SJSA1 (cell line): ENCODE measurements around the gene TRAPPC12. TPM values are rescaled to one million over a fixed set of nuclear protein-coding genes. Genes with fewer than 3 reads are reported as not detected.
"Not testable (repeated sequence)": the region's sequence is repeated elsewhere in the genome, so short reads cannot be mapped to it uniquely, and the experiment has no call there.

Source experiments
- DNase-seq, 2 experiments: peaks; one replicate each; pipeline ENCODE4 v3.0.0-alpha.2; 2015 to 2020; ENCODE audit warnings: low spot score in 2 of 2, low read depth in 1 of 2
- H3K27ac ChIP-seq: fragments of 250-450 bp; sonication (Bioruptor Pico); 2 replicates; pipeline ENCODE4 v1.5.1; 2020; ENCODE audit warnings: mild to moderate bottlenecking, moderate library complexity
- H3K27me3 ChIP-seq: fragments of 250-450 bp; sonication (Bioruptor Pico); replicated peaks from 2 replicates; pipeline ENCODE4 v1.5.1; 2020; ENCODE audit warnings: mild to moderate bottlenecking, moderate library complexity
- H3K36me3 ChIP-seq: fragments of 250-450 bp; sonication (Bioruptor Pico); 2 replicates; pipeline ENCODE4 v1.5.1; 2020; ENCODE audit warnings: mild to moderate bottlenecking
- H3K4me1 ChIP-seq: fragments of 250-450 bp; sonication (Bioruptor Pico); replicated peaks from 2 replicates; pipeline ENCODE4 v1.6.1; 2021; ENCODE audit warnings: mild to moderate bottlenecking
- H3K4me3 ChIP-seq: fragments of 250-450 bp; sonication (Bioruptor Pico); 2 replicates; pipeline ENCODE4 v1.5.1; 2020; ENCODE audit warnings: mild to moderate bottlenecking
- H3K9me3 ChIP-seq: fragments of 250-450 bp; sonication (Bioruptor Pico); replicated peaks from 2 replicates; pipeline ENCODE4 v1.5.1; 2020; ENCODE audit warnings: mild to moderate bottlenecking
- total RNA-seq: library from RNA; depleted of rRNA; stranded (reverse); fragments of >200 nt; shearing (Covaris generic); gene quantifications from 2 replicates; pipeline ENCODE4 v1.2.3, GENCODE V29; 2014

Gene TRAPPC12
- total RNA-seq, 1 experiment from 2014 or later, result 56.1 TPM

DNA sequence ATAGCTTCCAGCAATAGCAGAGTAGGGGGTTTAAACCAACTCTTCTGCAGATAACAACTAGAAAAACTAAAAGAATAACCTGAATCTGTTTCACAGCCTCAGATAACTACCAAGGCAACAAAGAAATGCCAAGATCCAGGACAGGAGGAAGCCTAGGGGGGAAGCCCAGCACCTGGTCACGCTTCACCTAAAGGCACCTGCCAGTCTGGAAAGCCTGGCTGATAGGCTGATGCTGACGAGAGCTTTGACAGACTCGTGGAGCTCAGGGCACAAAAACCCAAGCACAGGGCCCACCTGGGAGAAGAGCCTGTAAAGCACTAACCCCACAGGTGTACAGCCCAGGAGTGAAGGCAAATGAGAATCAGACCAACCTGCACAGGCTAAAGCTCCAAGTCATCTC is 24.5 kb upstream of the TRAPPC12 start:
- H3K36me3 ChIP-seq, result peaks cover 17% of the 10 kb centered on the region
- H3K27ac ChIP-seq, result no peak overlapping the region
- no peaks in the 10 kb centered on the region for H3K4me1 ChIP-seq
- H3K27me3 ChIP-seq, result no peaks in the 10 kb centered on the region
- DNase-seq, result no peak
- no peak overlapping the region for H3K4me3 ChIP-seq
- no peaks in the 10 kb centered on the region for H3K9me3 ChIP-seq

DNA sequence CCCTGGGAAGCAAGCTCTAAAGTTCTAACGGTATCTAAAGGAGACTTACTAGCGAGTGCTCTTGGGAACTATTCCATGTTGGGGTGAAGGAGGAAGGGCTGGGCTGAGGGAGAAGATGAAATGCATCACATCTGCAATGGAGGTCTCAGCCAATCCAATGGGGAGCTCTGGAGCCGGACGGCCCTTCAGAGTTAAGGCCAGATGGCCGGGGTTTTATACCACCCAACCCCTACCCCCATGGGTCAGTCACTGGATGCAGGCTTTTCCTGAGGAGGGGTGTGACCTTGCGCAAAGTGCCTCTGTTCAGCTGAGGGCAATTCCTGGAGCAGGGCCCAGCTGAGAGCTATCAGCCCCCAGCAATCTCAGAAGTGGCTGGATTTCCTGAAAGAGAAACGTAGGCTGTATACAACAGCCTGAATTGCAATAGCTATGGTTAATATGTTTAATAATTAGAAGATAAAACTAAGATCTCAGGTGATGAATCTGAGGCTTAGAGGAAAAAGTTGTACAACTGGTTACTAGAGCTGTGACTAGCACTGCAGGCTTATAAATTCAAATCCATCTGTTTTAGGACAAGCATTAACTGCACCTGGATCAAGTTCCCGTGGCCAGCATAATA is 23.4 kb upstream of the TRAPPC12 start:
- no peak overlapping the region for H3K27ac ChIP-seq
- no peaks in the 10 kb centered on the region for H3K4me1 ChIP-seq
- H3K36me3 ChIP-seq, result peaks cover 15% of the 10 kb centered on the region
- no peak overlapping the region for H3K4me3 ChIP-seq
- no peaks in the 10 kb centered on the region for H3K27me3 ChIP-seq
- no peaks in the 10 kb centered on the region for H3K9me3 ChIP-seq
- no peak for DNase-seq

DNA sequence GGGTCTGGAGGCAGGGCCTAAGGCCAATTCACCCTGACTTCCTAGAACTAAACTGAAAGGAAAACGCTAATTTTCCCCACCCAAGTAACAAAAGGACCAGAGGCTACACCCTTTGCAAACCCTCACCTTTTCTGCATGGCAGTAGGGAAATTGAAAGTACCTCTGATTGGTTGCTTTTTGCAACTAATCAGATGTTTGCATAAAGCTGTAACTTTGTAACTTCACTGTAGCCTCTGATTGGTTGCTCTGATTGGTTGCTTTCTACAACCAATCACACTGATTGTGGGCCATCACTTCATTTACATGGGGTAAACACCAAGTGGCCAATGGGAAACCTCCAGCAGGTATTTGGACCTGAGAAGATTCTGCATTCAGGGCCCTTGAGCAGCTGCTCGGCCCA is 22.7 kb upstream of the TRAPPC12 start:
- Histone ChIP-seq H3K27ac (no peak overlapping the region), H3K4me1 (no peaks in the 10 kb centered on the region), H3K27me3 (no peaks in the 10 kb centered on the region), H3K9me3 (no peaks in the 10 kb centered on the region), H3K36me3 (peaks cover 15% of the 10 kb centered on the region), H3K4me3 (no peak overlapping the region)
- no peak for DNase-seq

GRCh38 chr2:3357446-3357845 is 22.0 kb upstream of the TRAPPC12 start:
- H3K27me3 ChIP-seq, H3K4me1 ChIP-seq, DNase-seq, H3K4me3 ChIP-seq, H3K9me3 ChIP-seq, H3K27ac ChIP-seq: not testable (repeated sequence)
- H3K36me3 ChIP-seq, result peaks cover 15% of the 10 kb centered on the region

DNA sequence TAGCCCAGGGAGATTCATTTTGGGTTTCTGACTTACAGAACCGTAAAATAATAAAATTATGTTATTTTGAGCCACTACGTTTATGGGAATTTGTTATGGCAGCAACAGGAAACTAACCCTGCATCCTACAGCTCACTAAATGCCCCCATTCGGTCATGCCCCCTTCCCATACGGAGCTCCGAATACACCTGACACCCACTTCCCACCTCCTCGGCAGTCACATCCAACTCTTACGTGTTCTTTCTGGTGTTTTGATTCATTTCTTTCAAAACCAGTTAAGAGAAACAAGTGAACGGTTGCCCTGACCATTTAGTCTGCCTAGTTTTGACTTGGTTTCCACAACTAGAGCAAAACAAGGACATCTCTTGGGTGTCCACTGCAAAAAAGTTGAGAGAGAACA is 21.6 kb upstream of the TRAPPC12 start:
- Histone ChIP-seq H3K4me3 (no peak overlapping the region), H3K9me3 (no peaks in the 10 kb centered on the region), H3K36me3 (peaks cover 10% of the 10 kb centered on the region)

GRCh38 chr2:3361518-3362389 is 17.7 kb upstream of the TRAPPC12 start:
- Histone ChIP-seq H3K9me3 (no peaks in the 10 kb centered on the region), H3K27me3 (no peaks in the 10 kb centered on the region), H3K36me3 (no peaks in the 10 kb centered on the region), H3K27ac (no peak overlapping the region), H3K4me3 (no peak overlapping the region), H3K4me1 (no peaks in the 10 kb centered on the region)
- no peak for DNase-seq

More for the DNA sequence above, 21.6 kb upstream of the TRAPPC12 start:
- DNase-seq, result no peak
- no peaks in the 10 kb centered on the region for H3K27me3 ChIP-seq
- H3K27ac ChIP-seq, result no peak overlapping the region
- H3K4me1 ChIP-seq, result no peaks in the 10 kb centered on the region

GRCh38 chr2:3365219-3365618 is 14.3 kb upstream of the TRAPPC12 start:
- no peaks in the 10 kb centered on the region for H3K27me3 ChIP-seq
- no peak overlapping the region for H3K27ac ChIP-seq
- H3K36me3 ChIP-seq, result no peaks in the 10 kb centered on the region
- no peaks in the 10 kb centered on the region for H3K4me1 ChIP-seq
- no peaks in the 10 kb centered on the region for H3K9me3 ChIP-seq
- DNase-seq, result no peak
- no peak overlapping the region for H3K4me3 ChIP-seq

DNA sequence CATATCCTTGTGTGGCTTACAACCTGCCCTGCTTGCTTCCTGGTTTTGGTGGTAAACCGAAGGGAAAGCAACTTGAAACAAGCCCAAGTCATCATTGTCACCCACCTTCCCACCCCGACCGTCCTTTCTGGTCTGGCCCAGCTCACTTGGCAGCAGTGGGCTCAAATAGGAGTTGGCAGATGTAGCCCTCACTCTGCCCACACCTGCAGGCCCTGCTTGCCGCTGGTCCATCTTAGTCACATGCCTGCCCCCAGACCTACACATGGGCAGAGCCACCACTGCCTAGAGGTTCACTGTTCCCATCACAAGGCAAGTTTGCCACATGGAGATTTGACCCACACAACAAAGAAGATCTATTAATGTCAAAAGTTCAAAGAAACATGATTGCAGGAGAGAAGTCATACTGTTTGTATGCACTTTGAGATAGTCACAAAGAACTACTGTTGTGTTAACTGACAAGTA is 11.2 kb upstream of the TRAPPC12 start:
- Histone ChIP-seq H3K9me3 (no peaks in the 10 kb centered on the region), H3K4me1 (no peaks in the 10 kb centered on the region), H3K4me3 (no peak overlapping the region), H3K27ac (no peak overlapping the region), H3K36me3 (no peaks in the 10 kb centered on the region), H3K27me3 (no peaks in the 10 kb centered on the region)
- DNase-seq, result no peak

DNA sequence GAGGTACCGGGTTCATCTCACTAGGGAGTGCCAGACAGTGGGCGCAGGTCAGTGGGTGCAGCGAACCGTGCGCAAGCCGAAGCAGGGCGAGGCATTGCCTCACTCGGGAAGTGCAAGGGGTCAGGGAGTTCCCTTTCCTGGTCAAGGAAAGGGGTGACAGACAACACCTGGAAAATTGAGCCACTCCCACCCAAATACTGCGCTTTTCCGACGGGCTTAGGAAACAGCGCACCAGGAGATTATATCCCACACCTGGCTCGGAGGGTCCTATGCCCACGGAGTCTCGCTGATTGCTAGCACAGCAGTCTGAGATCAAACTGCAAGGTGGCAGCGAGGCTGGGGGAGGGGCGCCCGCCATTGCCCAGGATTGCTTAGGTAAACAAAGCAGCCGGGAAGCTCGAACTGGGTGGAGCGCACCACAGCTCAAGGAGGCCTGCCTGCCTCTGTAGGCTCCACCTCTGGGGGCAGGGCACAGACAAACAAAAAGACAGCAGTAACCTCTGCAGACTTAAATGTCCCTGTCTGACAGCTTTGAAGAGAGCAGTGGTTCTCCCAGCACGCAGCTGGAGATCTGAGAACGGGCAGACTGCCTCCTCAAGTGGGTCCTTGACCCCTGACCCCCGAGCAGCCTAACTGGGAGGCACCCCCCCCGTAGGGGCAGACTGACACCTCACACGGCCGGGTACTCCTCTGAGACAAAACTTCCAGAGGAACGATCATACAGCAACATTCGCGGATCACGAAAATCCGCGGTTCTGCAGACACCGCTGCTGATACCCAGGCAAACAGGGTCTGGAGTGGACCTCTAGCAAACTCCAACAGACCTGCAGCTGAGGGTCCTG is 9.9 kb upstream of the TRAPPC12 start:
- H3K4me3 ChIP-seq, H3K9me3 ChIP-seq, DNase-seq, H3K36me3 ChIP-seq, H3K27ac ChIP-seq, H3K27me3 ChIP-seq, H3K4me1 ChIP-seq: not testable (repeated sequence)

DNA sequence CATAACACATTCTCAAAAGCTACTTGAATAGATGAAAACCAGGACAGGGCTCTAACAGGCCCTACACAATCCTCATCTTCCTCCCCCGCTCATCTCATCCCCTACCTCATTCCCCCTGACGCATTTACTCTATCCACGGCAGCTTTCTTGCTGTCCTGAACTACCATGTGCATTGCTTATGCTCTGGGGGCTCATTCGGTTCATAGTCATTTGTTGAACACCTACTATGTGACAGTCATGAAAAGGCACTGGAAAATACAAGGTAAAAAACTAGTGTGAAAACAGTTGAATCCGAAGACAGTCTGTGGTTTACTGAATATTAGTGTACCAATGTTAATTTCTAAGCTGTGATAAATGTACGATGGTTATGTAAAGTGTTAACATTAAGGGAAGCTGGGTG is 2.7 kb upstream of the TRAPPC12 start:
- no peaks in the 10 kb centered on the region for H3K9me3 ChIP-seq
- peaks cover 23% of the 10 kb centered on the region for H3K36me3 ChIP-seq
- DNase-seq, result no peak
- H3K4me1 ChIP-seq, result peaks cover 23% of the 10 kb centered on the region
- H3K27me3 ChIP-seq, result no peaks in the 10 kb centered on the region
- peak overlapping the region; percentile 68 for H3K4me3 ChIP-seq
- H3K27ac ChIP-seq, result no peak overlapping the region

DNA sequence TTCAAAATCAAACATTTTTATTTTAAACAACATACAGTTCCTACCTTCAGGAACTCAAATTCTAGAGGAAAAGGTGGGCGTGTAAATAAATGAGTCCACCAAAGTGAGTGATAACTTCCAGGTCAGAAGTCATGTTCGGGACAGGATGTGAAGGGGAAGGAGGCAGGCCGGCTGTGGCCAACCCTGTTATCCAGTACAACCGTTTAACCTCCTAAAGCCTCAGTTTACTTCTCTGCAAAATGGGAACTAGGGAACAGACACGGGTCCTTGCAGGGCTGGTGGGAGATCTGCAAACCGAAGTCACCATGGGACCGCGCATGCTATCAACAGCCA is 2.2 kb upstream of the TRAPPC12 start:
- peaks cover 23% of the 10 kb centered on the region for H3K36me3 ChIP-seq
- no peaks in the 10 kb centered on the region for H3K9me3 ChIP-seq
- peak overlapping the region; percentile 68 for H3K4me3 ChIP-seq
- H3K27ac ChIP-seq, result peak overlapping the region; percentile 24
- peaks cover 23% of the 10 kb centered on the region for H3K4me1 ChIP-seq
- H3K27me3 ChIP-seq, result no peaks in the 10 kb centered on the region
- DNase-seq, result no peak

DNA sequence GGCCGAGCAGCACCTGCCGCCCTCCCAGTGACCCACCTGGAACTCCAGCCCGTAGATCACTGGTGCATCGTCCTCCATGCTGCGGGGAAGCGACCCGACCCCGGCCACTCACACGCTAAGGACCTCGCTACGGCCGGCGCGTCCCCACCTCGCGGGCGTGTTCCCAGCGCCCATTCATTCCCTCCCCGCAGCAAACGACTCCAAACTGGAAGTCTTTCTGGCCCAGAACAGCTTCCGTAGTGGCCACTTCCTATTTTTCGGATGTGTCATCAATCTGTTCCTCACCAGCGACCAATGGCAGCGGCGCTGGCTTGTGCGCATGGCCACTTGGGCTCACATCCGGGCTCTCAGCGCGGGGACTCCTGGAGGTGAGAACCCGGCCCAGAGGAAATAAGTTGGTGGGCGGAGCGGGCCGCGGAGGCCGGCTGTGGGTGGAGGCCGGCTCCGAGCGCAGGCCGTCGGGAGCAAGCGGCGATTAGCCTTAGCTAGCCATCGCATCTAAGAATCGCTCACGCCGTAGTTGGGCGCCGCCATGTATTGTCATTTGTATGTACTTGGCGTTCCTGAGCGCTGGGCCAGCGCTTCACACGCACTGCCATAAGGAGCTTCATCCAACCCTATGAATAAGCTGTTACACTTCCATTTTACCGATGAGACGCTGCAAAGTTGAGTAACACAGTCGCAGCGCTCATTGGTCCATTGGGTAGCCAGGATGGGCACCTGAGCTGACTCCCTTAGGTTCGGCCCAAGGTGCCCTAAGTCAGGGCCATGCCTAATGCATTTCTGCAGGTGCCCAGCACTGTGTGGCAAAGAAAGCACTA is 1.7 kb upstream of the TRAPPC12 start, which contains the start of gene EIPR1:
Gene EIPR1, minus strand, starts transcription at position 207 of the 821 bp plus-strand sequence. Its CDS starts 129 bp downstream, at position 78.
- peak within 1 kb of the TSS; percentile 68 for H3K4me3 ChIP-seq
- peaks cover 23% of the 10 kb centered on the region for H3K4me1 ChIP-seq
- peak within 1 kb of the TSS; percentile 24 for H3K27ac ChIP-seq
- no peaks in the 10 kb centered on the region for H3K9me3 ChIP-seq
- H3K36me3 ChIP-seq, result peaks cover 28% of the 10 kb centered on the region
- no peaks in the 10 kb centered on the region for H3K27me3 ChIP-seq
- DNase-seq, result peak; percentile 93 to 98

GRCh38 chr2:3379339-3379646 is 201 bp upstream of the TRAPPC12 start:
- DNase-seq, result no peak
- H3K9me3 ChIP-seq, result no peaks in the 10 kb centered on the region
- H3K4me1 ChIP-seq, result peaks cover 23% of the 10 kb centered on the region
- H3K4me3 ChIP-seq, result peak overlapping the region; percentile 85
- peaks cover 29% of the 10 kb centered on the region for H3K36me3 ChIP-seq
- H3K27ac ChIP-seq, result peak overlapping the region; percentile 70; the same call in 1 of the 2 replicates
- H3K27me3 ChIP-seq, result no peaks in the 10 kb centered on the region
